ENCODE measurements around the gene BECN2. TPM values are rescaled to one million over a fixed set of nuclear protein-coding genes. Genes with fewer than 3 reads are reported as not detected.
A peak's percentile ranks its signal among the peaks of the same experiment; 100 is the strongest.
"Not testable (repeated sequence)": the region's sequence is repeated elsewhere in the genome, so short reads cannot be mapped to it uniquely, and the experiment has no call there.

BECN2 gene
- total RNA-seq, 1 donor from 2014 or later = not detected

DNA sequence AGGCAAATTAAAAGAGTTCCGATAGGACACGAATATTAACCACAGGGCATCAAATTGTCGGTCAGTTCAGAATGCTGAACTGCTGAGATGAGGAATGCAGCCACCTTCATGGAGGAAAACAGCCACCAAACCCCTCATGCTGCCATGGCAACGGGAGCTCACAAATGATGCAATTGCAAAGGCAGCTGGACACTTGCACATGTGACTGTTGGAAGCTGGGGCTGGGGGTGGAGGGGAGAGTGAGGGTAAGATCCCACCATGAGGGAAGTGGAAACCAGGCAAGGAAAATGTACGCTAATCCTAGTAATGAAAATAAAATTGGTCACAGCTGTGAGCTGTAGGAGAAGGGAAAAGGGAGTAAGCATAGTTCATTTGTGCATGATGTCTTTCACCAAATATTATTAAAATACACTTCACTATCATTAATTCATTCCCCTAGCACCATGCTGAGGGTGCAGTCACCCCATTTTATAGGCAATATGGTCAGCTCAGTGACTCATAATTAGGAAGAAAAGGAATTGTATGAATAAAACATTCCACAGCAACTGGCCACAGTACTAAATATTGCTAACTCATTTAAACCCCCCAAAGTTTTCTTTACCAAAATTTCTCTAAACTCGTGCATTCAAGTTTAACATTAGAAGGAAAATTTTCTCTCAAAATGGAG, 15.3 kb downstream of the BECN2 start:
- no peak overlapping the region for H3K4me3 ChIP-seq (ENCODE audit: low read depth, low read length)
- TF ChIP-seq, protein P1, sequence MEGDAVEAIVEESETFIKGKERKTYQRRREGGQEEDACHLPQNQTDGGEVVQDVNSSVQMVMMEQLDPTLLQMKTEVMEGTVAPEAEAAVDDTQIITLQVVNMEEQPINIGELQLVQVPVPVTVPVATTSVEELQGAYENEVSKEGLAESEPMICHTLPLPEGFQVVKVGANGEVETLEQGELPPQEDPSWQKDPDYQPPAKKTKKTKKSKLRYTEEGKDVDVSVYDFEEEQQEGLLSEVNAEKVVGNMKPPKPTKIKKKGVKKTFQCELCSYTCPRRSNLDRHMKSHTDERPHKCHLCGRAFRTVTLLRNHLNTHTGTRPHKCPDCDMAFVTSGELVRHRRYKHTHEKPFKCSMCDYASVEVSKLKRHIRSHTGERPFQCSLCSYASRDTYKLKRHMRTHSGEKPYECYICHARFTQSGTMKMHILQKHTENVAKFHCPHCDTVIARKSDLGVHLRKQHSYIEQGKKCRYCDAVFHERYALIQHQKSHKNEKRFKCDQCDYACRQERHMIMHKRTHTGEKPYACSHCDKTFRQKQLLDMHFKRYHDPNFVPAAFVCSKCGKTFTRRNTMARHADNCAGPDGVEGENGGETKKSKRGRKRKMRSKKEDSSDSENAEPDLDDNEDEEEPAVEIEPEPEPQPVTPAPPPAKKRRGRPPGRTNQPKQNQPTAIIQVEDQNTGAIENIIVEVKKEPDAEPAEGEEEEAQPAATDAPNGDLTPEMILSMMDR (conservative IDR thresholded peaks at IDR 0.05; ENCODE audit: low read depth, low read length) = no peak
- no peak for DNase-seq (ENCODE audit: low read depth)

DNA sequence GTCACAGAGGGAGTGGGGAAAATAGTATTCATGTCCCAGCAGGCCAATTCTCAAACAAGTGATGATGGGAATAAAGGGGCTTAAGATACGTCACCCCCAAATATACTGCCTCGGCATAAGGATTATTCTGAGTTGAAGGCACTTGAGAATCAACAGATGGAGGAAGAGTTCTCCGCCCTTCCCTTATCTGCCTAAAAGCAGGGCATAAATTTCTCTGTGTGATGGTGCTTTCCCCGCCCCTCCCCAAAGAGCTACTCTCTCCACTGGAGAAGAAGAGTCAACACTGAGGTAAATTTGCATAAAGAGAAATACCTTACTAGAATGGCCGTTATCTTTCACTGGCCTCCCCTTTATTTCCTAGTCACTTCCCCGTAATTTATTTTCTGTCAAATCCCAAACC, 18.7 kb downstream of the BECN2 start:
- DNase-seq (ENCODE audit: low read depth) = no peak
- H3K4me3 ChIP-seq (ENCODE audit: low read depth, low read length) = no peak overlapping the region
- TF ChIP-seq, protein P1 (conservative IDR thresholded peaks at IDR 0.05; ENCODE audit: low read depth, low read length) = no peak

DNA sequence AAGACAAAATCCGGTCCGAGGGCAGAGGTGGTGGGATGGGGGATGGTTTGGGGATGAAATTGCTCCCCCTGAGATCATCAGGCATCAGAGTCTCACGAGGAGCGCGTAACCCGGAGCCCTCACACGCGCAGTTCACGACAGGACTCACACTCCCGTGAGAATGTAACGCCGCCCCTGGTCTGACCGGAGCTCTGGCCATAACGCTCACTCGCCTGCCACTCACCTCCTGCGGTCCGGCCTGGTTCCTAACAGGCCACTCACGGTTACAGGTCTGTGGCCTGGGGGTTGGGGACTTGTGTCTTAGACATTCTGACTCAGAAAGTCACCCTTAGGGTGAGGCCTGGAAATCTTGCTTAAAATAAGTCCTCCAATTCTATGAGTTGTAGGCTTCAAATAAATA, 21.5 kb downstream of the BECN2 start:
- no peak overlapping the region for H3K4me3 ChIP-seq (ENCODE audit: low read depth, low read length)
- DNase-seq (ENCODE audit: low read depth) = no peak
- TF ChIP-seq, protein P1 (conservative IDR thresholded peaks at IDR 0.05; ENCODE audit: low read depth, low read length) = no peak

DNA sequence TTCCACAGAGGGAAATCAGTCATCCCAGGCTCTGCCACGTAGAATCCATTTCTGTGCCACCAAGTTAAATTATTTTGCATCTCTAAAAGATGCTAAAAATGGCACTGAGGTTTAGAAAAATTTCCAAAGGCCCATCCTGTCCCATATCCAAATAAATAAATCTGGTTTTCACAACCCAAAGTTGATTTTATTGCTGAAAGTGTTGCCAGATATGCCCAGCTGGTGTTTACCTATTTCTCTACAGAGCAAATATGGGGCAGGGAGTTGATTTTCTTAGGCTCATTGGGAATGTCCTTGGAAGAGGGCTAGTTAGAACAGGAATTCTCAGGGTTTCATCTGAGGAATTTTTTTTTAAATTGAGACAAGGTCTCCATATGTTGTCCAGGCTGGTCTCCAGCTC, 22.4 kb downstream of the BECN2 start:
- DNase-seq (ENCODE audit: low read depth) = no peak
- TF ChIP-seq, protein P1 (conservative IDR thresholded peaks at IDR 0.05; ENCODE audit: low read depth, low read length) = no peak
- no peak overlapping the region for H3K4me3 ChIP-seq (ENCODE audit: low read depth, low read length)

DNA sequence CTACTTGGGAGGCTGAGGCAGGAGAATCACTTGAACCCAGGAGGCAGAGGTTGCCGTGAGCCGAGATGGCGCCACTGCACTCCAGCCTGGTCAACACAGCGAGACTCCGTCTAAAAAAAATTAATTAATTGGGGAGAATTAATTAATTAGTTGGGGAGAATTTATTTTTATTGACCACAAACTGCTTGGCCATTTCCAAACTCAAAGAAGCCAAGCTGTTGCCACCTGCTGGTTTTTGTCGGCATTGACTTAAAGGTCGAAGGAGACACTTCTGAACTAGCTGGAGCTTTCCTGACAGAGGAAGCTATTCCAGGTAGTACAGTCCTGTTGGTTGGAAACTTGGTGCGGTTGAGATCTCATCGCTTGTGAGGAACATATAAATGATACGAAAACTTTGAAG, 28.2 kb downstream of the BECN2 start:
- TF ChIP-seq, protein P1 (conservative IDR thresholded peaks at IDR 0.05; ENCODE audit: low read depth, low read length) = peak; percentile 77
- no peak overlapping the region for H3K4me3 ChIP-seq (ENCODE audit: low read depth, low read length)
- DNase-seq (ENCODE audit: low read depth) = no peak

DNA sequence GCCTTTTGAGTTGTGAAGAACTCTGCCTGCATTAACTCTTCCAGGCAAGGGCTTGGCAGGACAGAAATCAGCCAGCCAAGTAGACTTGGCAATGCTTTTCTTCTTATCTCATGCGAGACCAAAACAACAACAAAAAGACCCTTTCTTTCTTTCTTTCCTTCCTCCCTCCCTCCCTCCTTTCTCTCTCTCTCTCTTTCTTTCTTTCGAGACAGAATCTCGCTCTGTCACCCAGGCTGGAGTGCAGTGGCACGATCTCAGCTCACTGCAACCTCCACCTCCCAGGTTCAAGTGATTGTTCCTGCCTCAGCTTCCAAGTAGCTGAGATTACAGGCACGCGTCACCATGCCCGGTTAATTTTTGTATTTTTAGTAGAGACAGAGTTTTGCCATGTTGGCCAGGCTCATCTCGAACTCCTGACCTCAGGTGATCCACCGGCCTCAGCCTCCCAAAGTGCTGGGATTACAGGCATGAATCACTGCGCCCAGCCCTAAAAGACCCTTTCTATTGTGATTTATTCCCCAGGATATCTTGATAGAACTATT, 30.9 kb downstream of the BECN2 start:
- H3K4me3 ChIP-seq (ENCODE audit: low read depth, low read length); DNase-seq (ENCODE audit: low read depth): not testable (repeated sequence)

DNA sequence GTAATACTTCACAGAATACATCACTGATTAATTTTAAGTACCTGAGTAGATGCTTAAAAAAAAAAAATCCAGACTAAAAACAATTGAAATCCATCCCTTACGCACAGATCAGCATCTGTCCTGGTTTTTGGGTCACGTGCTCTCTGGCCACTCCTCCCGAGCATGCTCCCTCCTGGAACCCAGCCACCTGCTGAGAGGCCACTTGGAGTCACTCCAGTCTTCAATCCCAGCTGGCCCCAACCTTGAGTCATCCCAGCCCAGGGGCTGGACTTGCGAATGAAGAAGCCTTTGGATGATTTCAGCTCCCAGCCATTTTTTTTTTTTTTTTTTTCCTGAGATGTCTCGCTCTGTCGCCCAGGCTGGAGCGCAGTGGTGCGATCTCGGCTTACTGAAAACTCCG, 32.5 kb downstream of the BECN2 start:
- no peak overlapping the region for H3K4me3 ChIP-seq (ENCODE audit: low read depth, low read length)
- DNase-seq (ENCODE audit: low read depth) = peak; percentile 93
- TF ChIP-seq, protein P1 (conservative IDR thresholded peaks at IDR 0.05; ENCODE audit: low read depth, low read length) = no peak

Data from epithelial cell of proximal tubule (primary cell).